ENCODE measurements around the gene DDOST. TPM values are rescaled to one million over a fixed set of nuclear protein-coding genes. Genes with fewer than 3 reads are reported as not detected.
A peak's percentile ranks its signal among the peaks of the same experiment; 100 is the strongest.
"Not testable (repeated sequence)": the region's sequence is repeated elsewhere in the genome, so short reads cannot be mapped to it uniquely, and the experiment has no call there.

DDOST gene
- total RNA-seq, 5 donors from 2014 or later (not counting 1 experiment from before 2014, with no cell fraction given): 106 to 145 (median 124) TPM

DNA sequence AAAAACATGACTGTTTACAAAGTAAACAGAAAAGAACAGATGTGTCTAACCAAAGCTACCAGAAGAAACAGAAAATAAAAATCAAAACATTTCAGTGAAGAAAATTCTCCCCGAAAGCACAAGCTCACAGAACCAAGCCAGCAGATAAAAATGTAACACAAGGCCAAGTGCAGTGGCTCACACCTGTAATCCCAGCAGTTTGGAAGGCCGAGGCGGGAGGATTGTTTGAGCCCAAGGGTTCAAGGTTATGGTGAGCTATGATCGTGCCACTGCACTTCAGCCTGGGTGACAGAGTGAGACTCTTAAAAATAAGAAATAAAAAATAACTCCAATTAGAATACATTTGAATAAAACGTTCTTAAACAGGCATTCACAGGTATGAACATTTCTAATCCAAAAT lies 19.1 kb upstream of the DDOST start:
- ATAC-seq (replicated peaks in 1 of 4) (no peak), DNase-seq (no peak)
- H3K4me3 ChIP-seq (ENCODE audit: control insufficient read depth in 1 of 2, extremely low read depth in 1 of 2, low read length in 1 of 2): no peak overlapping the region
- ChIA-PET POLR2A (no interaction called here), CTCF (no interaction called here)
- no peak overlapping the region for H3K27ac Mint-ChIP-seq
- H3K4me1 Mint-ChIP-seq: peaks cover 6 to 9% (median 8%) of the 10 kb centered on the region in 3 donors
- H3K4me3 Mint-ChIP-seq: no peak overlapping the region
- H3K36me3 Mint-ChIP-seq: no peaks in the 10 kb centered on the region
- no peaks in the 10 kb centered on the region for H3K9me3 ChIP-seq
- no peak overlapping the region for H3K27ac ChIP-seq (ENCODE audit: low read length)
- H3K36me3 ChIP-seq (ENCODE audit: control insufficient read depth in 2 of 2, extremely low read depth in 1 of 2, insufficient read depth in 1 of 2, low read length in 1 of 2): no peaks in the 10 kb centered on the region
- peaks cover 0 to 23% of the 10 kb centered on the region in 2 experiments for H3K27me3 ChIP-seq (replicated peaks in 1 of 2; ENCODE audit: control insufficient read depth in 2 of 2, extremely low read depth in 1 of 2, insufficient read depth in 2 of 2, low read length in 1 of 2)
- H3K9me3 Mint-ChIP-seq: peaks cover 0 to 4% (median 0%) of the 10 kb centered on the region in 3 donors
- H3K27me3 Mint-ChIP-seq: peaks cover 12 to 23% of the 10 kb centered on the region in 2 donors
- WGBS (ENCODE audit: insufficient coverage): no CpG with 5 or more reads among the region's 5 CpGs
- peaks cover 0 to 5% of the 10 kb centered on the region in 2 experiments for H3K4me1 ChIP-seq (ENCODE audit: control insufficient read depth in 1 of 2, extremely low read depth in 1 of 2, insufficient read depth in 2 of 2, low read length in 2 of 2)

DNA sequence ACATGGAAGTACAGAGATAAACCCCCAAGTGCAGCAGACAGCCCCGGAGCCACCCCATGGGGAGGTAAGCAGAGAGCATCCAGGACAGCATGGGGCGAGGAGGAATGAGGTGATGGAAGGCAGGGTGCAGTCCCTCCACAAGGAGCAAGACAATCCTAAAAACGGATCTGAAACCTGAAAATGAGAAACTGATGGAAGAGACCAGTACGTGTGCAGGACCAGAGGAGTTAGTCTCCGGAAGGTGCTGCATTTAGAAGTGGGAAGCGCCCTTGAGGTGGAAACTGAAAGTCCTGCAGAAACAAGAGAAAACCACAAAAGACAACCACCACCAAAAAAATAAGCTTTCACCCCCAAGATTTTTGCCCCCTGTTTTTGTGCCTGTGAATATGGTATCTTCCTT lies 17.4 kb upstream of the DDOST start:
- H3K4me3 Mint-ChIP-seq: peak overlapping the region in 2 of 3 donors; percentile 8 to 62
- peaks cover 0 to 4% (median 0%) of the 10 kb centered on the region in 3 donors for H3K9me3 Mint-ChIP-seq
- peaks cover 0 to 5% of the 10 kb centered on the region in 2 experiments for H3K4me1 ChIP-seq (ENCODE audit: control insufficient read depth in 1 of 2, extremely low read depth in 1 of 2, insufficient read depth in 2 of 2, low read length in 2 of 2)
- no peaks in the 10 kb centered on the region for H3K36me3 ChIP-seq (ENCODE audit: control insufficient read depth in 2 of 2, extremely low read depth in 1 of 2, insufficient read depth in 1 of 2, low read length in 1 of 2)
- DNase-seq (no peak), ATAC-seq (replicated peaks in 1 of 4) (no peak)
- H3K27ac ChIP-seq (ENCODE audit: low read length): no peak overlapping the region
- peaks cover 6 to 9% (median 8%) of the 10 kb centered on the region in 3 donors for H3K4me1 Mint-ChIP-seq
- peaks cover 17 to 18% of the 10 kb centered on the region in 2 donors for H3K27me3 Mint-ChIP-seq
- no peak overlapping the region for H3K27ac Mint-ChIP-seq
- H3K36me3 Mint-ChIP-seq: no peaks in the 10 kb centered on the region
- CTCF ChIA-PET: no interaction called here
- no CpG with 5 or more reads among the region's 6 CpGs for WGBS (ENCODE audit: insufficient coverage)
- POLR2A ChIA-PET: no interaction called here
- no peaks in the 10 kb centered on the region for H3K9me3 ChIP-seq
- no peak overlapping the region for H3K4me3 ChIP-seq (ENCODE audit: control insufficient read depth in 1 of 2, extremely low read depth in 1 of 2, low read length in 1 of 2)
- H3K27me3 ChIP-seq (replicated peaks in 1 of 2; ENCODE audit: control insufficient read depth in 2 of 2, extremely low read depth in 1 of 2, insufficient read depth in 2 of 2, low read length in 1 of 2): peaks cover 0 to 18% of the 10 kb centered on the region in 2 experiments

DNA sequence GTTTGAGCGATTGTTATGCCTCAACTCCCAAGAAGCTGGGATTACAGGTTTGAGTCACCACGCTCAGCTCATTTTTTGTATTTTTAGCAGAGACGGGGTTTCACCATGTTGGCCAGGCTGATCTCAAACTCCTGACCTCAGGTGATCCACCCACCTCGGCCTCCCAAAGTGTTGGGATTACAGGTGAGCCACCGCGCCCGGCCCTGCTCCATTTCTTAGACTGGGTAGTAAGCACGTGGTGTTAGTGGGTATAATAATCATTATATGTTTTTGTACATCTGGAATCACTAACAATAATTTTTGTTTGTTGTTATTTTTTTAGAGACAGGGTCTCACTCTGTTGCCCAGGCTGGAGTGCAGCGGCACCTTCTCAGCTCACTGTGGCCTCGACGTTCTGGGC lies 12.5 kb upstream of the DDOST start:
- not testable (repeated sequence) for H3K27ac Mint-ChIP-seq; H3K27ac ChIP-seq (ENCODE audit: low read length); H3K36me3 ChIP-seq (ENCODE audit: control insufficient read depth in 2 of 2, extremely low read depth in 1 of 2, insufficient read depth in 1 of 2, low read length in 1 of 2); H3K4me1 ChIP-seq (ENCODE audit: control insufficient read depth in 1 of 2, extremely low read depth in 1 of 2, insufficient read depth in 2 of 2, low read length in 2 of 2); H3K9me3 Mint-ChIP-seq; H3K9me3 ChIP-seq; ATAC-seq (replicated peaks in 1 of 4); H3K4me3 ChIP-seq (ENCODE audit: control insufficient read depth in 1 of 2, extremely low read depth in 1 of 2, low read length in 1 of 2); H3K4me3 Mint-ChIP-seq; DNase-seq; H3K36me3 Mint-ChIP-seq; H3K4me1 Mint-ChIP-seq
- H3K27me3 Mint-ChIP-seq: peaks cover 15 to 22% of the 10 kb centered on the region in 2 donors
- peaks cover 0 to 16% of the 10 kb centered on the region in 2 experiments for H3K27me3 ChIP-seq (replicated peaks in 1 of 2; ENCODE audit: control insufficient read depth in 2 of 2, extremely low read depth in 1 of 2, insufficient read depth in 2 of 2, low read length in 1 of 2)
- ChIA-PET POLR2A (interaction anchor here (0.7 to 0.8 kb wide), 2 partner anchors 27 to 1554 kb away, joined by 4 to 6 read pairs; no protein-coding TSS in a partner anchor), CTCF (interaction anchor here in 1 of 2 donors (0.6 kb wide), 1 partner anchor 559 kb away, joined by 3 read pairs; no protein-coding TSS in a partner anchor)
- WGBS (ENCODE audit: insufficient coverage): 79% methylated on average over 3 of the region's 11 CpGs

DNA sequence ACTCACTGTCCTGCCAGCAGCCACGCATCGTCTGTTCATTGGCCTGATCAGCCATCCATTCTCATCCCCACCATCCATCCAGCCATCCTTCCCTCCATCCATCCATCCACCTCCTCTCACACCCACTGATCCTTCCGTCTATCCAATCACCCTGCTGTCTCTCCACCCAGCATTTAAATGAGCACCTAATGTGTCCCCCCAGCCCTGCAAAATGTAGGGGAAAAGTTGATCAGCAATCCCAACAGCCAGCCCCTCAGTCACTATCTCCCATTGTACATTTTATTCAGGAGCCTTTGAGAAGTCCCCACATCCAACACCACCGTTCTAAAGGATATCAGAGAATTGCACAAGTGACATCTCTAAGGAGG lies 11.1 kb upstream of the DDOST start:
- H3K4me3 ChIP-seq (ENCODE audit: control insufficient read depth in 1 of 2, extremely low read depth in 1 of 2, low read length in 1 of 2): no peak overlapping the region
- H3K27me3 Mint-ChIP-seq: peaks cover 13 to 22% of the 10 kb centered on the region in 2 donors
- ATAC-seq (replicated peaks in 1 of 4) (no peak), DNase-seq (no peak)
- H3K36me3 ChIP-seq (ENCODE audit: control insufficient read depth in 2 of 2, extremely low read depth in 1 of 2, insufficient read depth in 1 of 2, low read length in 1 of 2): no peaks in the 10 kb centered on the region
- H3K36me3 Mint-ChIP-seq: no peaks in the 10 kb centered on the region
- peaks cover 0 to 1% (median 0%) of the 10 kb centered on the region in 3 donors for H3K4me1 Mint-ChIP-seq
- no peak overlapping the region for H3K27ac ChIP-seq (ENCODE audit: low read length)
- no peaks in the 10 kb centered on the region for H3K9me3 Mint-ChIP-seq
- no peak overlapping the region for H3K27ac Mint-ChIP-seq
- H3K27me3 ChIP-seq (replicated peaks in 1 of 2; ENCODE audit: control insufficient read depth in 2 of 2, extremely low read depth in 1 of 2, insufficient read depth in 2 of 2, low read length in 1 of 2): peaks cover 0 to 16% of the 10 kb centered on the region in 2 experiments
- no peak overlapping the region for H3K4me3 Mint-ChIP-seq
- POLR2A ChIA-PET: no interaction called here
- no peaks in the 10 kb centered on the region for H3K9me3 ChIP-seq
- CTCF ChIA-PET: no interaction called here
- H3K4me1 ChIP-seq (ENCODE audit: control insufficient read depth in 1 of 2, extremely low read depth in 1 of 2, insufficient read depth in 2 of 2, low read length in 2 of 2): no peaks in the 10 kb centered on the region
- 82% methylated on average over 4 of the region's 4 CpGs for WGBS (ENCODE audit: insufficient coverage)

DNA sequence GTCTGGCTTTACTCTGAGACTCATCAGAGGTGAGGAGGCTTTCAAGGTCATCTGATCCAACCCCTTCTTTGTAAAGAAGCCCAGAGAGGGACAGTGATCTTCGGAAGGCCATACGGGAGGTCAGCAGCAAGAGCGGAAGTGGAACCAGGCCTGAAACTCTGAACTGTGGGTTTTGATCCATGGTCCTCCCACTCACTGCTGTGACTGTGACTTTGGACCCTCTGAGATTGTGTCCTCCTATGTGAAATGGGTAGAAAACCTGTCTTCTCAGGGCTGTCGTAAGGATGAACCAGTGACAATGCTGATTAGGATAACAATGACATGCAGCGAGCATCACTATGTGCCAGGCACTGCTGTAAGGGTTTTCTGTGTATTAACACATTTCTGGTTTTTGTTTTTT lies 9.8 kb upstream of the DDOST start:
- ATAC-seq (replicated peaks in 1 of 4) (no peak), DNase-seq (no peak)
- Mint-ChIP-seq H3K27me3 (peaks cover 8 to 18% of the 10 kb centered on the region in 2 donors), H3K27ac (no peak overlapping the region), H3K4me3 (no peak overlapping the region), H3K4me1 (peaks cover 0 to 4% (median 3%) of the 10 kb centered on the region in 3 donors), H3K36me3 (no peaks in the 10 kb centered on the region), H3K9me3 (no peaks in the 10 kb centered on the region)
- Histone ChIP-seq H3K36me3 (ENCODE audit: control insufficient read depth in 2 of 2, extremely low read depth in 1 of 2, insufficient read depth in 1 of 2, low read length in 1 of 2) (no peaks in the 10 kb centered on the region), H3K4me1 (ENCODE audit: control insufficient read depth in 1 of 2, extremely low read depth in 1 of 2, insufficient read depth in 2 of 2, low read length in 2 of 2) (no peaks in the 10 kb centered on the region), H3K27ac (ENCODE audit: low read length) (no peak overlapping the region), H3K27me3 (replicated peaks in 1 of 2; ENCODE audit: control insufficient read depth in 2 of 2, extremely low read depth in 1 of 2, insufficient read depth in 2 of 2, low read length in 1 of 2) (peaks cover 0 to 12% of the 10 kb centered on the region in 2 experiments), H3K9me3 (no peaks in the 10 kb centered on the region), H3K4me3 (ENCODE audit: control insufficient read depth in 1 of 2, extremely low read depth in 1 of 2, low read length in 1 of 2) (no peak overlapping the region)
- CTCF ChIA-PET: no interaction called here
- 100% methylated on average over 2 of the region's 5 CpGs for WGBS (ENCODE audit: insufficient coverage)
- POLR2A ChIA-PET: no interaction called here

DNA sequence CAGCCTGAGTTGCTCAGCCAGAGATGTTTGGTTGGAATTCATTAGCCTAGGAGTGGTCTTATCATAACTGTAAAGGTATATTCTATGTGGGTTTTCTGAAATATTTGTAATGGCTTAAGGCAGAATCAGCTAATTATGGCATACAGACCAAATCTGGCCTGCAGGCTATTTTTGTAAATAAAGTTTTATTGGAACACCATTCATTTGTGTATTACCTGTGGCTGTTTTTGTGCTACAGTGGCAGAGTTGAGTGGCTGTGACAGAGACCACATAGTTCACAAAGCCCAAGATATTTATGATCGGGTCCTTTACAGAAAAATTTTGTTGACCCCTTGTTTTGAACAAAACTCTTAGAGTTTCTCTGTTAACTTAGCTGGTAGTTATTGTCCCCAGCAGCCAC lies 7.4 kb upstream of the DDOST start:
- Mint-ChIP-seq H3K9me3 (no peaks in the 10 kb centered on the region), H3K27ac (no peak overlapping the region), H3K36me3 (no peaks in the 10 kb centered on the region), H3K27me3 (peaks cover 4 to 9% of the 10 kb centered on the region in 2 donors), H3K4me3 (no peak overlapping the region), H3K4me1 (peaks cover 0 to 4% (median 3%) of the 10 kb centered on the region in 3 donors)
- CTCF ChIA-PET: no interaction called here
- H3K27me3 ChIP-seq (replicated peaks in 1 of 2; ENCODE audit: control insufficient read depth in 2 of 2, extremely low read depth in 1 of 2, insufficient read depth in 2 of 2, low read length in 1 of 2): peaks cover 0 to 12% of the 10 kb centered on the region in 2 experiments
- ATAC-seq (replicated peaks in 1 of 4): no peak
- no peaks in the 10 kb centered on the region for H3K36me3 ChIP-seq (ENCODE audit: control insufficient read depth in 2 of 2, extremely low read depth in 1 of 2, insufficient read depth in 1 of 2, low read length in 1 of 2)
- DNase-seq: no peak
- H3K27ac ChIP-seq (ENCODE audit: low read length): no peak overlapping the region
- no CpG with 5 or more reads among the region's 1 CpG for WGBS (ENCODE audit: insufficient coverage)
- H3K4me3 ChIP-seq (ENCODE audit: control insufficient read depth in 1 of 2, extremely low read depth in 1 of 2, low read length in 1 of 2): no peak overlapping the region
- no peaks in the 10 kb centered on the region for H3K9me3 ChIP-seq
- H3K4me1 ChIP-seq (ENCODE audit: control insufficient read depth in 1 of 2, extremely low read depth in 1 of 2, insufficient read depth in 2 of 2, low read length in 2 of 2): no peaks in the 10 kb centered on the region
- POLR2A ChIA-PET: no interaction called here
